GM21619 (cell line): Measurements from ENCODE around the gene PPRC1.
"Not testable (repeated sequence)": the region's sequence is repeated elsewhere in the genome, so short reads cannot be mapped to it uniquely, and the experiment has no call there.

Experiments
- ATAC-seq: cut with Tn5 transposase; IDR thresholded peaks from one replicate; pipeline ENCODE4 v1.9.1; 2021; ENCODE audit not compliant: unreplicated experiment

PPRC1 gene

GRCh38 chr10:102188298-102188940 lies 55.6 kb downstream of the PPRC1 start:
- ATAC-seq = no peak

GRCh38 chr10:102188941-102189898 lies 56.4 kb downstream of the PPRC1 start:
- not testable (repeated sequence) for ATAC-seq

GRCh38 chr10:102191956-102192355 lies 59.1 kb downstream of the PPRC1 start:
- no peak for ATAC-seq

- no peak for ATAC-seq
Measured at GRCh38 chr10:102195296-102195870, 62.5 kb downstream of the PPRC1 start.

GRCh38 chr10:102196893-102197292 lies 64.1 kb downstream of the PPRC1 start:
- ATAC-seq = no peak

GRCh38 chr10:102198027-102198426 lies 65.2 kb downstream of the PPRC1 start:
- ATAC-seq = no peak
